HS-27A (cell line): ENCODE data around the gene FBXL12.
"Not testable (repeated sequence)": the region's sequence is repeated elsewhere in the genome, so short reads cannot be mapped to it uniquely, and the experiment has no call there.

Experiments
- DNase-seq: peaks from one replicate; pipeline ENCODE4 v3.0.0-alpha.2; 2012; ENCODE audit warnings: low read depth, missing footprints

The FBXL12 gene

DNA sequence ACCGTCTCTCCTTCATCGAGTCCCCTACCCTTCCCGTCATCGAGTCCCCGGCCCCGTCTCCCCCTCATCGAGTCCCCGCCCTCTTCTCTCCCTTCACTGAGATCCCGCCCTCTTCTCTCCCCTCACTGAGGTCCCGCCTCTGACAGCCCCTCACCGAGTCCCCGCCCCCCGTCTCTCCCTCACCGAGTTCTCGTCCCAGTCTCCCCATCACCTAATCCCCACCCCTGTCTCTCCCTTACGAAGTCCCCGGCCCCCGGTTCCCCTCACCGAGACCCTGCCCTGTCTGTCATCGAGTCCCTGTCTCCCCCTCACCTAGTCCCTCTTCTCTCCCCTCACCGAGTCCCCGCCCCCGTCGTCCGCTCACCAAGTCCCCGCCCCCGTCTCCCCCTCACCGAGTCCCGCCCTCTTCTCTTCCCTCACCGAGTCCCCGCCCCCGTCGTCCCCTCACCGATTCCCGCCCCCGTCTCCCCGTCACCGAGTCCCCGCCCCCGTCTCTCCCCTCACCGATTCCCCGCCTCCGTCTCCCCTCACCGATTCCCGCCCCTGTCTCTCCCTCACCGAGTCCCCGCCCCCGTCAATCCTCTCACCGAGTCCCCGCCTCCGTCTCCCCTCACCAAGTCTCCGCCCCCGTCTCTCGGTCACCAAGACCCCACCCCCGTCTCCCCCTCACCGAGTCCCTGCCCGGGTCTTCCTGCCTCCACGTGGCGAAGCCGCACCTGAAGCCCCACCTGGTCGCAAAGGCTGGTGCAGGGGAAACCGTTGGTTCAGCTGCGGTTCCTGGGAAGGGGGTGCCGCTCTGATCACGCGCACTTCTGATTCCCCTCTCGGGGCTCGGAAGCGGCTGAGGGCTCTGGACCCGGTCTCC lies 26.4 kb downstream of the FBXL12 start:
- peak; percentile 31 for DNase-seq

DNA sequence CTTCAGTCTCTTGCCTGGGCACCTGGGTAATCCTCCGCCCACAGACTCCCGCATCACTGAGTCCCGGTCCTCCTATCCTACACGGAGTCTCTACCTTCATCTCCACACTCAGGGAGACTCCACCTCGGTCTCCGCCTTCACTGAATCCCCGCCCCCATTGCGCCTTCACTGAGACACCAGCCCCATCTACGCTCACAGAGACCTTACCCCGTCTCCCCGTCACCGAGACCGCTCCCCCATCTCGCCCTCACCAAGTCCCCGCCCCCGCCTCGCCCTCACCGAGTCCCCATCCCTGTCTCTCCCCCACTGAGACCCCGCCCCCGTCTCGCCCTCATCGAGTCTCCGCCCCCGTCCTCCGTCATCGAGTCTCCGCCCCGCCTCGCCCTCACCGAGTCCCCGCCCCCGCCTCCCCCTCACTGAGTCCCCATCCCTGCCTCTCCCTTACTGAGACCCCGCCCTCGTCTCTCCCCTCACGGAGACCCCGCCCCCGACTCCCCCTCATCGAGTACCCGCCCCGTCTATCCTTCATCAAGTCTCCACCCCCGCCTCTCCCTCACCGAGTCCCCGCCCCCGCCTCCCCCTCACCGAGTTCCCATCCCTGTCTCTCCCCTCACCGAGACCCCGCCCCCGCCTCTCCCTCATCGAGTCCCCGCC lies 27.2 kb downstream of the FBXL12 start:
- DNase-seq = peak; percentile 65

DNA sequence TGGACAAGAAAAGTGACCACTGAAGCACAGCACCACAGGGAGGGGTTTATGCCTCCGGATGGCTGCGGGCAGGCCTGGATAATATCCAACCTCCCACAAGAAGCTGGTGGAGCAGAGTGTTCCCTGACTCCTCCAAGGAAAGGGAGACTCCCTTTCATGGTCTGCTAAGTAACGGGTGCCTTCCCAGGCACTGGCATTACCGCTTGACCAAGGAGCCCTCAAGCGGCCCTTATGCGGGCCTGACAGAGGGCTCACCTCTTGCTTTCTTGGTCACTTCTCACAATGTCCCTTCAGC lies 27.9 kb downstream of the FBXL12 start:
- DNase-seq = not testable (repeated sequence)

DNA sequence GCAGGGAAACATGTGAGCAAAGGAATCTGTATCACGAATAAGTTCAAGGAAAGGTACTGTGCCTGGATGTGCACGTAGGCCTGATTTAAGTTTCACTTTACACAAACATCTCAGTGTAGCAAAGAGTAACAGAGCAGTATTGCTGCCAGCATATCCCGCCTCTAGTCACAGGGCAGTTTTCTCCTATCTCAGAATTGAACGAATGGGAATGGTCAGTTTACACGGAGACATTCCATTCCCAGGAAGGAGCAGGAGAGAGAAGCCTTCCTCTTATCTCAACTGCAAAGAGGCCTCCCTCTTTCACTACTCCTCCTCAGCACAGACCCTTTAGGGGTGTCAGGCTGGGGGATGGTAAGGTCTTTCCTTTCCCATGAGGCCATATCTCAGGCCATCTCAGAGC lies 29.3 kb downstream of the FBXL12 start:
- not testable (repeated sequence) for DNase-seq

DNA sequence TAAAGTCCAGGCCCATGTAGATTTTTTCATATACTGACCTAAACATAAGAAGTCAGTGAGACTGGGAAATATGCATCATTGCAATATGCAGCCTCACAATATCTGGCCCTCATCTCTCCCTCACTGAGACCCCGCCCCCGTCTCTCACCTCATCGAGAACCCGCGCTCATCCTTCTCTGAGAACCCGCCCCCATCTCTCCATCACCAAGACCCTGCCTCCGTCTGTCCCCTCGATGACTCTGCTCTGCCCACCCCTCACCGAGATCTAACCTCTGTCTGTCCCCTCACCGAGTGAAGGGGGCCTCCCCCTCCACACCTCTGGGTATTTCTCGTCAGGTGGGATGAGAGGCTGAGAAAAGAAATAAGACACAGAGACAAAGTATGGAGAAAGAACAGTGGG lies 29.8 kb downstream of the FBXL12 start:
- DNase-seq = no peak

DNA sequence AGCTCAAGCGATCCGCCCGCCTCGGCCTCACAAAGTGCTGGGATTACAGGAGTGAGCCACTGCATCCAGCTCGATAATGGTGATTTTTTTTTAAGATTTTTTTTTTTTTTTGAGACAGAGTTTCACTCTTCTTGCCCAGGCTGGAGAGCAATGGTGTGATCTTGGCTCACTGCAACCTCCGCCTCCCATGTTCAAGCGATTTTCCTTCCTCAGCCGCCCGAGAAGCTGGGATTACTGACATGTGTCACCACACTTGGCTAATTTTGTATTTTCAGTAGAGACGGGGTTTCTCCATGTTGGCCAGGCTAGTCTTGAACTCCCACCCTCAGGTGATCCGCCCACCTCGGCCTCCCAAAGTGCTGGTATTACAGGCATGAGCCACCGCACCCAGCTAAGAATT lies 30.3 kb downstream of the FBXL12 start:
- not testable (repeated sequence) for DNase-seq

DNA sequence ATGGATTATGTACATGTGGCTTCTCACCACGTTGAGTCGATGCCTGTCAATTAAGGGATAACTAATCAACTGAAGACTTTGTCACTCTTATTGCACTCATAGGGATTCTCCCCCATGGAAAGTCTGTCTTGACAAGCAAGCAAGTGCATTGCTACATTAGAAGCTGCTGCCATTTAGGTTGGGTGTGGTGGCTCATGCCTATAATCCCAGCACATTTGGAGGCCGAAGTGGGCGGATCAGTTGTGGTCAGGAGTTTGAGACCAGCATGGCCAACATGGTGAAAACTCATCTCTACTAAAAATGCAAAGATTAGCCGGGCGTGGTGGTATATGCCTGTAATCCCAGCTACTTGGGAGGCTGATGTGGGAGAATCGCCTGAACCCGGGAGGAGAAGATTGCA lies 32.1 kb downstream of the FBXL12 start:
- no peak for DNase-seq

DNA sequence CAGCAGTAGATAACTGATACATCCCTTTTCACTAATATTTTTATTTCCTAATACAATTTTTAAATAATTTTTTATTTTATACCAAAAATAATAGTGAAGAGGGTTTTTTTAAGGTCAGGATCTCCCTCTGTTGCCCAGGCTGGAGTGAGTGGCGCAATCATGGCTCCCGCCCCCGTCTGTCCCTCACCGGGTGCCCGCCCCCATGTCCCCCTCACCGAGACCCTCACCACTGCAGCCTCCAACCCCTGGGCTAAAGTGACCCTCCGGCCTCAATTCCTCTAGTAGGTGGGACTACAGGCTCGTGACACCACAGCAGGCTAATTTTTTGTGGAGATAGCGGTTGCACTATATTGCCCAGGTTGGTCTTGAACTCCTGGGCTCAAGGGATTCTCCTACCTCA lies 32.5 kb downstream of the FBXL12 start:
- no peak for DNase-seq

DNA sequence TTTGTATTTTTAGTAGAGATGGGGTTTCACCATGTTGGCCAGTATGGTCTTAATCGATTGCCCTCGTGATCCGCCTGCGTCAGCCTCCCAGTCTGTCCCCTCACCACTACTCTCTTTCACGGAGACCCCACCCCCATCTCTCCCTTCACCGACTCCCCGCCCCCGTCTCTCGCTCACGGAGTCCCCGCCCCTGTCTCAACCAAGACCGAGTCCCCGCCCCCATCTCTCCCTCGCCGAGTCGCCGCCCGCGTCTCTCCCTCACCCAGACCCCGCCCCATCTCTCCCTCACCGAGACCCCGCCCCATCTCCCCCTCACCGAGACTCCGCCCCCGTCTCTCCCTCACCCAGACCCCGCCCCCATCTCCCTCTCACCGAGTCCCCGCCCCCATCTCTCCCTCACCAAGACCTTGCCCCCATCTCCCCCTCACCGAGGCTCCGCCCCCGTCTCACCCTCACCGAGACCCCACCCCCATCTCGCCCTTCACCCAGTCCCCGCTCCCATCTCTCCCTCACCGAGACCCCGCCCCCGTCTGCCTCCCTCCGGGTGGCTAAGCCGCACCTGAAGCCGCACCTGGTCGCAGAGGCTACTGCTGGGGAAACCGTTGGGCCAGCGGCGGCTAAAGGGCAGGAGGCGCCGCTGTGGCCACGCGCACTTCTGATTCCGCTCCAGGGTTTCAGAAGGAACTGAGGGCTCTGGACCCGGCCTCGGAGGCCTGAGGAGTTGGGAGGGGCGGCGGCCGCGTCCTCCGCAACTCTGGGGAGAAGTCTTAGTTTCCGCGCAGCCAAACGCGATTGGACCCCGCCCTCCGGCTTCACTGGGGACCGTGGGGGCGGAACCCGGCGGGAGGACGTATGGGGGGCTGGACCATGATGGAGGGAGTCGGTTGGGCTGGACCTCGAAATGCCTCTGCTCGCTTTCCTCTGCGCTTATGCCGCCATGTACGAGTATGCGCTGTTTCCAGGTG lies 33.2 kb downstream of the FBXL12 start:
- peak; percentile 47 for DNase-seq

DNA sequence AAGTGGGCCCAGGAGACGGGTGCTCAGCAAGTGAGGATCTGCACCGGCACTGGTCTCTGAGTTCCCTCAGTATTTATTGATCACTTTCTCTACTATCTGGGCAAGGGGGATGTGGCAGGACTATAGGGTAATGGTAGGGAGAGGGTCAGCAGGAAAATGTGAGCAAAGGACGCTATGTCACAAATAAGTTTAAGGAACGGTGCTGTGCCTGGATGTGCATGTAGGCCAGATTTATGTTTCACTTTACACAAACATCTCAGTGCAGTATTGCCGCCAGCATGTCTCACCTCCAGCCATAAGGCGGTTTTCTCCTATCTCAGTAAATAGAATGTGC lies 34.7 kb downstream of the FBXL12 start:
- DNase-seq = not testable (repeated sequence)

DNA sequence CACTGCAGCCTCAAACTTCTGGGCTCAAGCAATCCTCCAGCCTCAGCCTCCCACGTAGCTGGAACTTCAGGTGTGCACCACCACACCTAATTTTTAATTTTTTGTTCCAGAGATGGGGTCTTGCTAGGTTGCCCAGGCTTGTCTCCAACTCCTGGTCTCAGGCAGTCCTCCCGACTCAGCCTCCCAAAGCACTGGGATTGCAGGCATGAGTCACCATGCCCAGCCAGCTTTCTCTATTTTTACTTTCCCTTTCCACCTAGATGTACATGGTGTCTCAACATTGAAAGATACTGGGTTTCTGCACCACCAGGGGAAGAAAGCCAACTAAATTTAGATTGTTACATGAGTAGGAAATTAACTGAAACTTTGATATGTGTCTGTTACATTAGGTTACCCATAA lies 36.5 kb downstream of the FBXL12 start:
- DNase-seq = no peak

DNA sequence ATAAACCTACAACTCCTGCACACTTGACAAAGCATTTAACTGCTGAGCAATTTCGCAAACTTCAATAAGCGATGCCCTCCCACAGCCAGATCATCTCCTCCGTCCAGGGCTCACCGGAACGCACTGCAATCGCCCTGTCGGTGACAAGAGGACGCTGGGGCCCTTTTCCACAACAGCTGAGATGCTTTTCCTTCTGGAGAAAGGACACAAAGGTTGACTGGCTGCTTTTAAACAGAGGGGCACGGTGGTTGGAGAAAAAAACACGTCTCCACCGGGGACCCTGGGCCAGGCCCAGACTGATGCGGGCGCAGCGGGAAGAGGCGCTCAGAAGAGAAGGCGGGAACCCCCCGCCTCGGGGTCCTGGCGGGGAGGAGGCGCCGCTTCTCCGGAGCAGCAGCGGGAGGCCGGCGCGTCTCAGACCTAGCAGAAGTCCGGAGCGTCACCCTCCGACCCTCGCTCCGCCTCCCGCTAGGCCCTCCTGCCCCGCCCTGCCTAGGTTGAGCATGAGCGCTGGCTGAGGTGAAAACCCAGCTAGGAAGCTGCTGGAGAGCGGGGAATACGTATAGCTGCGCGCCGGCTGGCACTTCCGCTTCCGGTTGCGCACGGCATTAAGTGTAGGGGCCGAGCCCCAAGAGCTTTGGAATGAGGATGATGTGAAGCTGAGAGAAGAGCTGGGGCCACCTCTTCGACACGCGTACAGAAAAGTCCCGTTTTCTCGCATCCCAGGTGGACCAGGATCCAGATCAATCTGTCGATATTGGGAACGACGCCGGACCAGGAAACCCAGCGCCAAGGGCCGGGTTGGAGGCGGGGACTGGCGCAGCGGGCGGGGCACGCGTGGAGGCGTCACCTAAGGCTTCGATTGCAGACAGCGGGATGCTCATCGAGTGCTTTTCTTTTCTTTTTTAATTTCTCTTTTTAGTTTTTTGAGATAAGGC lies 50.4 kb downstream of the FBXL12 start, which contains the start of gene ZNF846:
TSS of gene ZNF846 (minus strand) at position 564 of the 938 bp plus-strand sequence. CDS start 3,788 bp downstream, outside the sequence.
- peak; percentile 87 for DNase-seq
